IMR-90 (cell line): ENCODE measurements around the gene MGLL. TPM values are rescaled to one million over a fixed set of nuclear protein-coding genes. Genes with fewer than 3 reads are reported as not detected.

Experiments
- ATAC-seq: fragments of 200-7000 bp; cut with Tn5 transposase; 2 replicates; pipeline ENCODE4 v1.9.1; 2020; ENCODE audit warnings: low read depth, mild to moderate bottlenecking, moderate library complexity
- BruUV-seq: library from RNA; stranded (reverse); fragments of 400-500 nt; replicated peaks from 2 replicates; lab custom pipeline; 2021; lab: Mats Ljungman, UMichigan
- CTCF ChIA-PET: fragments of 300-600 bp; formaldehyde crosslinking; extraction: SDS; loops from one replicate; lab custom pipeline; 2021; ENCODE audit warnings: antibody characterized with exemption; lab: Yijun Ruan, JAX
- POLR2A ChIA-PET: fragments of 300-600 bp; sonication (Branson Sonifier 250); formaldehyde crosslinking; loops from one replicate; lab custom pipeline; 2022; ENCODE audit warnings: antibody characterized with exemption; ENCODE audit not compliant: unreplicated experiment; lab: Charles Lee
- DNase-seq: peaks from one replicate; pipeline ENCODE4 v3.0.0; 2013
- H2AFZ ChIP-seq: replicated peaks from 2 replicates; pipeline ENCODE3; 2013; ENCODE audit warnings: low read length, mild to moderate bottlenecking; ENCODE audit not compliant: poor library complexity
- H2AK5ac ChIP-seq: 2 replicates; pipeline ENCODE4 v1.6.1; 2013; ENCODE audit warnings: low read depth, low read length, inconsistent platforms
- H2AK9ac ChIP-seq: replicated peaks from 2 replicates; pipeline ENCODE3; 2013; ENCODE audit warnings: mild to moderate bottlenecking, low read depth, low read length, moderate library complexity; ENCODE audit not compliant: poor library complexity
- H2BK120ac ChIP-seq: 2 replicates; pipeline ENCODE4 v1.6.1; 2013; ENCODE audit warnings: low read depth, low read length, inconsistent platforms
- H2BK15ac ChIP-seq: 3 replicates; pipeline ENCODE4 v1.6.1; 2013; ENCODE audit warnings: low read depth, low read length, inconsistent platforms
- H2BK20ac ChIP-seq: 2 replicates; pipeline ENCODE4 v1.6.1; 2013; ENCODE audit warnings: low read depth, mild to moderate bottlenecking, inconsistent platforms, low read length, moderate library complexity
- H2BK5ac ChIP-seq: 2 replicates; pipeline ENCODE4 v1.6.1; 2013; ENCODE audit warnings: mild to moderate bottlenecking, low read depth, low read length, inconsistent platforms; ENCODE audit not compliant: poor library complexity, severe bottlenecking
- H3K14ac ChIP-seq: replicated peaks from 2 replicates; pipeline ENCODE4 v1.6.1; 2013; ENCODE audit warnings: low read depth, low read length, inconsistent platforms
- H3K18ac ChIP-seq: 2 replicates; pipeline ENCODE4 v1.6.1; 2013; ENCODE audit warnings: low read depth, low read length, control low read depth
- H3K23ac ChIP-seq: 2 replicates; pipeline ENCODE4 v1.6.1; 2013; ENCODE audit warnings: low read depth, low read length, inconsistent platforms
- H3K27ac ChIP-seq: 2 replicates; pipeline ENCODE4 v1.5.1; 2013; ENCODE audit warnings: mild to moderate bottlenecking, control low read depth, low read length; ENCODE audit not compliant: insufficient read depth
- H3K27me3 ChIP-seq: 2 replicates; pipeline ENCODE4 v1.6.1; 2013; ENCODE audit warnings: low read length; ENCODE audit not compliant: control insufficient read depth, insufficient read depth
- H3K36me3 ChIP-seq: 2 replicates; pipeline ENCODE4 v1.6.1; 2013; ENCODE audit warnings: low read length, mixed read lengths; ENCODE audit not compliant: control insufficient read depth, insufficient read depth
- H3K4ac ChIP-seq: 2 replicates; pipeline ENCODE4 v1.6.1; 2013; ENCODE audit warnings: low read depth, low read length, inconsistent platforms
- H3K4me1 ChIP-seq: 2 replicates; pipeline ENCODE4 v1.6.1; 2013; ENCODE audit warnings: low read length, mixed read lengths; ENCODE audit not compliant: control insufficient read depth, insufficient read depth
- H3K4me2 ChIP-seq: 2 replicates; pipeline ENCODE4 v1.6.1; 2013; ENCODE audit warnings: low read depth, mild to moderate bottlenecking, control low read depth, low read length, moderate library complexity
- H3K4me3 ChIP-seq: 2 replicates; pipeline ENCODE4 v1.5.1; 2013; ENCODE audit warnings: low read depth, mild to moderate bottlenecking, control low read depth, low read length, moderate library complexity; ENCODE audit not compliant: insufficient read depth
- H3K56ac ChIP-seq: 2 replicates; pipeline ENCODE4 v1.6.1; 2013; ENCODE audit warnings: low read length, inconsistent platforms; ENCODE audit not compliant: insufficient read depth; ENCODE audit errors: extremely low read depth
- H3K79me1 ChIP-seq, 2 experiments: 2 replicates each; pipeline ENCODE4 v1.6.1; 2013; ENCODE audit warnings: low read length in 2 of 2, inconsistent platforms in 1 of 2, low read depth in 1 of 2
- H3K9ac ChIP-seq: 2 replicates; pipeline ENCODE4 v1.6.1; 2013; ENCODE audit warnings: low read depth, low read length, control low read depth
- H3K9me1 ChIP-seq: 2 replicates; pipeline ENCODE4 v1.6.1; 2013; ENCODE audit warnings: low read length, inconsistent platforms; ENCODE audit not compliant: insufficient read depth
- H3K9me3 ChIP-seq: 2 replicates; pipeline ENCODE4 v1.6.1; 2013; ENCODE audit warnings: low read length; ENCODE audit not compliant: control insufficient read depth, insufficient read depth
- H4K20me1 ChIP-seq: 2 replicates; pipeline ENCODE4 v1.6.1; 2013; ENCODE audit warnings: low read length, inconsistent platforms; ENCODE audit not compliant: insufficient read depth
- H4K5ac ChIP-seq: 2 replicates; pipeline ENCODE4 v1.6.1; 2013; ENCODE audit warnings: mild to moderate bottlenecking, low read depth, low read length, control low read depth
- H4K8ac ChIP-seq, 2 experiments: 2 replicates each; pipeline ENCODE4 v1.6.1; 2013; ENCODE audit warnings: low read depth in 2 of 2, low read length in 2 of 2, control low read depth in 1 of 2, inconsistent platforms in 1 of 2
- H4K91ac ChIP-seq: 2 replicates; pipeline ENCODE4 v1.6.1; 2013; ENCODE audit warnings: low read depth, low read length, inconsistent platforms; ENCODE audit not compliant: insufficient read depth
- BHLHE40 ChIP-seq: fragments of 150-350 bp; IDR thresholded peaks from 2 replicates; pipeline ENCODE4 v1.6.1; 2016; ENCODE audit warnings: mild to moderate bottlenecking, low read depth, low read length
- CEBPB ChIP-seq: IDR thresholded peaks from 2 replicates; pipeline ENCODE4 v1.6.1; 2012; ENCODE audit warnings: low read depth, low read length, improper control_type of control experiment
- CHD1 ChIP-seq: IDR thresholded peaks from 2 replicates; pipeline ENCODE4 v1.6.1; 2012; ENCODE audit warnings: low read depth, low read length, improper control_type of control experiment
- CTCF ChIP-seq: conservative IDR thresholded peaks from 2 replicates; pipeline ENCODE4 v1.5.1; 2012; ENCODE audit warnings: mild to moderate bottlenecking, low read depth, low read length, improper control_type of control experiment
- ELK1 ChIP-seq: fragments of 150-350 bp; IDR thresholded peaks from 2 replicates; pipeline ENCODE4 v1.6.1; 2016; ENCODE audit warnings: low read depth, mild to moderate bottlenecking, low read length, moderate library complexity, borderline replicate concordance
- FOS ChIP-seq: fragments of 150-350 bp; IDR thresholded peaks from 2 replicates; pipeline ENCODE4 v1.6.1; 2016; ENCODE audit warnings: low read depth, low read length
- MAFK ChIP-seq: IDR thresholded peaks from 2 replicates; pipeline ENCODE4 v1.6.1; 2012; ENCODE audit warnings: low read depth, low read length, improper control_type of control experiment
- MAZ ChIP-seq: IDR thresholded peaks from 2 replicates; pipeline ENCODE4 v1.6.1; 2012; ENCODE audit warnings: low read depth, mild to moderate bottlenecking, low read length, improper control_type of control experiment, moderate library complexity, borderline replicate concordance
- MXI1 ChIP-seq: IDR thresholded peaks from 2 replicates; pipeline ENCODE4 v1.6.1; 2012; ENCODE audit warnings: low read depth, mild to moderate bottlenecking, low read length, moderate library complexity, borderline replicate concordance
- NFE2L2 ChIP-seq: fragments of 150-350 bp; IDR thresholded peaks from 2 replicates; pipeline ENCODE4 v1.6.1; 2016; ENCODE audit warnings: low read depth, mild to moderate bottlenecking, low read length
- POLR2A ChIP-seq: IDR thresholded peaks from 2 replicates; pipeline ENCODE4 v1.6.1; 2012; ENCODE audit warnings: mild to moderate bottlenecking, low read depth, low read length
- RAD21 ChIP-seq: IDR thresholded peaks from 2 replicates; pipeline ENCODE4 v1.6.1; 2012; ENCODE audit warnings: low read length, improper control_type of control experiment
- RCOR1 ChIP-seq: IDR thresholded peaks from 2 replicates; pipeline ENCODE4 v1.6.1; 2012; ENCODE audit warnings: mild to moderate bottlenecking, low read length, improper control_type of control experiment; ENCODE audit not compliant: insufficient replicate concordance
- RFX5 ChIP-seq: IDR thresholded peaks from 2 replicates; pipeline ENCODE4 v1.8.0; 2012; ENCODE audit warnings: low read depth, mild to moderate bottlenecking, low read length, moderate library complexity
- SMC3 ChIP-seq: fragments of 150-350 bp; IDR thresholded peaks from 2 replicates; pipeline ENCODE4 v1.6.1; 2016; ENCODE audit warnings: low read depth, mild to moderate bottlenecking, antibody characterized with exemption, low read length, moderate library complexity
- WGBS, 2 experiments: methylation state at CpG; one replicate each; pipeline versions ENCODE4 v1.1.5 to v1.1.7; 2013; ENCODE audit warnings: missing lambda C conversion rate in 2 of 2; ENCODE audit not compliant: insufficient read length in 1 of 2; ENCODE audit errors: extremely low coverage in 2 of 2; 5-methylcytosine and 5-hydroxymethylcytosine counted together
- dilution Hi-C: fragments of 300-500 bp; cut with HindIII; formaldehyde crosslinking; loops from one replicate; pipeline ENCODE4 v1.14.3; 2018; ENCODE audit warnings: low sequenced_read_pairs; ENCODE audit not compliant: unreplicated experiment
- in situ Hi-C: fragments of 300-500 bp; cut with MboI; formaldehyde crosslinking; loops from 3 replicates; pipeline ENCODE4 v1.14.3; 2019; ENCODE audit warnings: low sequenced_read_pairs, inconsistent platforms, mixed read lengths
- intact Hi-C: fragments of 100-400 bp; cut with micrococcal nuclease; formaldehyde crosslinking; loops from 2 replicates; pipeline ENCODE4 v1.10.0; 2022
- polyA plus RNA-seq, 3 experiments: library from polyadenylated mRNA; depleted of rRNA; stranded (reverse); fragments of >200 nt; gene quantifications; 2 replicates each; pipeline ENCODE4 v1.2.3, GENCODE V29; 2012; ENCODE audit warnings: low replicate concordance in 1 of 3
- total RNA-seq: library from RNA; depleted of rRNA; stranded (reverse); fragments of >200 nt; gene quantifications from 2 replicates; pipeline ENCODE4 v1.2.3, GENCODE V29; 2012

MGLL gene
- total and polyA plus RNA-seq, 2 of the 4 experiments (the other 2 are of a cell fraction), result 23.7 to 60.6 TPM

- Histone ChIP-seq H4K91ac (peak overlapping the region; percentile 2; the same call in 1 of the 2 replicates), H2BK15ac (peak overlapping the region; percentile 96; the same call in 1 of the 3 replicates), H2BK20ac (peak overlapping the region; percentile 50), H3K4me1 (peaks cover 39% of the 10 kb centered on the region), H3K18ac (no peak overlapping the region), H3K9me1 (peaks cover 51% of the 10 kb centered on the region), H2AK5ac (peak overlapping the region; percentile 79), H3K36me3 (no peaks in the 10 kb centered on the region; the same call in 1 of the 2 replicates), H3K23ac (no peak overlapping the region), H4K8ac (peak overlapping the region in 1 of 2 experiments; percentile 2; a peak in 1 of 4 replicates), H3K27me3 (no peaks in the 10 kb centered on the region), H3K27ac (no peak overlapping the region), H4K20me1 (0 out of 2 replicates have a peak, but pooled peaks cover 4% of the 10 kb centered on the region), H2BK5ac (no peak overlapping the region), H3K14ac (0 out of 2 replicates have a peak overlapping the region, but pooled peaks have one; percentile 13), H2AFZ (no peak overlapping the region), H3K4ac (peak overlapping the region; percentile 99), H3K9me3 (peaks cover 1% of the 10 kb centered on the region), H4K5ac (no peak overlapping the region), H3K9ac (no peak overlapping the region), H2AK9ac (no peak overlapping the region), H3K4me2 (no peak overlapping the region), H3K56ac (no peak overlapping the region), H3K4me3 (no peak overlapping the region), H2BK120ac (peak overlapping the region; percentile 61), H3K79me1 (peaks cover 57 to 86% of the 10 kb centered on the region in 2 experiments)
- intact Hi-C loops, result no loop called here
- no peak for DNase-seq
- WGBS, 2 experiments, result no CpG with 5 or more reads among the region's 5 CpGs
- dilution Hi-C loops, result no loop called here
- TF ChIP-seq CHD1 (no peak), MXI1 (no peak), SMC3 (no peak), ELK1 (no peak), CTCF (no peak), MAZ (no peak), NFE2L2 (no peak), BHLHE40 (no peak), CEBPB (no peak), FOS (no peak), MAFK (no peak), POLR2A (no peak), RAD21 (no peak), RFX5 (no peak), RCOR1 (no peak)
- in situ Hi-C loops, result no loop called here
- no TSS peak for BruUV-seq
- ChIA-PET CTCF (no interaction called here), POLR2A (no interaction called here)
- no peak for ATAC-seq
Observed at GRCh38 chr3:127772273-127772672, 50.0 kb downstream of the MGLL start.
